Heart left ventricle (tissue), 13 donors: ENCODE data around the gene CCDC30.

Experiments
- CTCF ChIP-seq, 12 donors: fragments of 200-600 bp; sonication (generic) in 4 of 12; IDR thresholded peaks; one replicate each; pipeline versions ENCODE4 v1.5.0 to v1.8.0; 2018 to 2022; ENCODE audit warnings: antibody characterized with exemption in 12 of 12, mild to moderate bottlenecking in 5 of 12
- POLR2A ChIP-seq, 2 donors: fragments of 450-650 bp; IDR thresholded peaks; one replicate each; pipeline ENCODE4 v1.6.1; 2017; ENCODE audit warnings: antibody characterized with exemption in 2 of 2, mild to moderate bottlenecking in 2 of 2, moderate library complexity in 2 of 2
- donor health status: ischemic (EF 13 %, LVEDD 7.1; RV severe dilation, severe dysfunction).
- donor health status: DM: no; HTN: yes; CAD: no.
- donor health status: DM: no; HTN: no; CAD: no.
- donor health status: ischemic (EF 25% LVEDD 6.9; RV normal size, moderate dysfunction).
- donor health status: ischemic (EF 25% LVEDD 5.7; RV mildly dilated, moderate dysfunction).
- donor health status: ischemic (EF 35%, LVEDD 5.7; RV mildly dilated, moderate dysfunction).
- donor health status: nonischemic (EF 11% LVEDD 7.7; RV severe dilation, severe dysfunction).
- donor health status: DM: yes; HTN: yes; CAD: no.
- donor health status: PGD.
- donor health status: ischemic (EF 29% LVEDD 5.4; RV normal size, mild dysfunction).
- donor health status: nonischemic (EF 23%, LVEDD 6.1; RV moderate dilation, normal function).

- TF ChIP-seq CTCF (IDR thresholded peaks at IDR 0.05) = no peak
- TF ChIP-seq POLR2A (IDR thresholded peaks at IDR 0.05) = no peak
Measured at GRCh38 chr1:42529724-42530181, 66.7 kb downstream of the CCDC30 start.
